ENCODE results near the gene AIMP2.
"Not testable (repeated sequence)": the region's sequence is repeated elsewhere in the genome, so short reads cannot be mapped to it uniquely, and the experiment has no call there.

Gene AIMP2

GRCh38 chr7:6026011-6026819 is 17.1 kb downstream of the AIMP2 start:
- DNase-seq (ENCODE audit: low read depth), result peak; percentile 16

DNA sequence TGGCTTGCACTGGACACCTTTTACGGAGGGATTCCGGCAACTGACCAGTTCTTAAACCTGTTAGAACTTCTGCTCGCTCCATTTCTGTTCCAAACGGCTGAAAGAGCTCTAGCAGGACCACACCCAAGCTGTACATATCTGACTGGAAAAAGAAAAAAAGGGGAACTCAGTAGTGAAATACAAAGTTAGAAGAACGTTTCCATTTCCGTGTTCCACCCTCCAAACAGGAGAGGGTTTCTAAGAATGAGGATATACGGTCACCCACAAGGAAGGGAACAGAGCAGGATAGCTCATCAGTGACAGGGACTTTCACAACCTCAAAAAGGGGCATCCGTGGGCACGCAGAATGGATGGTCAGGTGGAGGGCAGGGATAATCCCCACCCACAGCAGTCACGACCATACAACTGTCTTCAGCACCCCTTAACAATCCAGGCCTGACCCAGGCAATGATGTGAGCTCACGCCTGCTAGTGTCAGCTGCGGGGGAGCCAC is 17.8 kb downstream of the AIMP2 start:
- DNase-seq (ENCODE audit: low read depth), result no peak

- DNase-seq (ENCODE audit: low read depth), result no peak
Measured at GRCh38 chr7:6027806-6028365, 18.8 kb downstream of the AIMP2 start.

- no peak for DNase-seq (ENCODE audit: low read depth)
Measured at GRCh38 chr7:6028563-6028962, 19.5 kb downstream of the AIMP2 start.

GRCh38 chr7:6030988-6031387 is 21.9 kb downstream of the AIMP2 start, which contains the start of gene ANKRD61:
Gene ANKRD61 (plus strand): TSS chr7:6031376. CDS start chr7:6031376, 0 bp downstream.
- DNase-seq (ENCODE audit: low read depth), result no peak

GRCh38 chr7:6031567-6031966 is 22.5 kb downstream of the AIMP2 start:
- no peak for DNase-seq (ENCODE audit: low read depth)

DNA sequence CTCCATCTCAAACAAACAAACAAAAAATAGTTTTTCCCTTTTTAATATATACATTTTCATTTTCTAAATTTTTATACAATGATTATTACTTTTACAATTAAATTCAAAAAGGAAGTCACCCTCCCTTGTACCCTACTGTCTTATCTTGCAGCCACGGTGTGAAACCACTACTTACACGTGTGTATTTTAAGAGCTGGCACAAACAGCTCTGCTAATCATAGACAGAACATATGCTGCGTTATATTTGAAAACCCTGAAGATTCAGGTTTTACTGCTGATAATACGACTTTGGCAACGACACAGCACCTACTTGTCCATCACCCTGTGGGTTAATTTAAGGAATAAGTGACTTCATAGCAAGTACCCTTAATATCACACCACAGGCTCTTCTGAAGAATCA is 23.1 kb downstream of the AIMP2 start:
- DNase-seq (ENCODE audit: low read depth), result no peak

- no peak for DNase-seq (ENCODE audit: low read depth)
Measured at GRCh38 chr7:6032641-6033040, 23.6 kb downstream of the AIMP2 start.

DNA sequence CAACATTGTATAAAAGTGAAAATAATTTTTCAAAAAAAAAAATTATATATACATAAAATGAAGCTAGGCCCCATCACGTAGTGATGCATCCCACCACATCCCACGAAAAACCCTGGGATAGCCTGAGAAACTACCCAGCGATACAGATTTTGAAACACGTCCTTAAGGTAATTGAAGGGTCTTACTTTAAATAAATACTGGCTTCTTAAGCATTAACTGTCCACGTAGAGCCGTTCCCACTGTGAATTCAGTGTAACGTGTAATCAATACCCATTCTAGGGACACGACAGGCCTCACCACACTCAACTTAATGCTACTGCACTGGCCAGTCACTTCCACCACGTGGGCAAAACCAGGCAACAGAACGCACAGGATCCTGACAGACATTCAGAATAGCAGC is 26.1 kb downstream of the AIMP2 start:
- DNase-seq (ENCODE audit: low read depth), result no peak

DNA sequence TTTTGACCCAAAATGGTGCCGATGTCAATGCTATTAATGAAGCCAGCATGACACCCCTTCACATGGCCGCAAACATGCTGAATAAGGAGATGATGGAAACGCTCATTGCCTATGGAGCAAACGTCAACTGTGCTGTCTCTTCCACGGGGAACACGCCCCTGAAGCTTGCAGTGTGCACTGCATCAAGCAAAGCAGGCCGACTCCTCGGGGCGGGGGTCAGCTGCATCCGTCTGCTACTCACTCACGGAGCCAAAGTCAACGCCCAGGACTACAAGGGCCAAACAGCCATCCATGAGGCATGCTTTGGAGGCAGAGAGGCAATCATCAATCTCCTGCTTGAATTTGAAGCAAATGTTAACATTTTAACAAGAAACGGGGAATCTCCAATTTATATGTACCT is 26.6 kb downstream of the AIMP2 start:
- no peak for DNase-seq (ENCODE audit: low read depth)

DNA sequence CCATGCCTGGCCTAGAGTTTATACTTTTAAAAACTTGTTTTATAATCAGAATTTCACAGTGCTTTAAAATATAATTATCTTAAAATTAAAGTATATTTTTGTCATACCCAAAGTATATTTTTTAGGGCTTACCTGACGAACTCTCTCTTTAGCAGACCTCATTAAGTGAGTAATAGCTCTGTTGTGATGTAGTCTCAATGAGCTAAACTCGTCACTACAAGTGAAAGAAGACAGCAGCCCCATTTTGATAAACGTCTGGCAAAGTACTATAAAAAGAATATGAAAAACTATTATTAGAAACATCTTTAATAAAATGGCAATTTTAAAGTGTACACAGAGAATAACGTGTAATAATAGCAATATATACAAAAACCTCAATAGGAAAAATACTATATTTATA is 40.7 kb downstream of the AIMP2 start:
- no peak for DNase-seq (ENCODE audit: low read depth)

- not testable (repeated sequence) for DNase-seq (ENCODE audit: low read depth)
Measured at GRCh38 chr7:6051185-6051584, 42.1 kb downstream of the AIMP2 start.

- no peak for DNase-seq (ENCODE audit: low read depth)
Measured at GRCh38 chr7:6056616-6057015, 47.5 kb downstream of the AIMP2 start.

DNA sequence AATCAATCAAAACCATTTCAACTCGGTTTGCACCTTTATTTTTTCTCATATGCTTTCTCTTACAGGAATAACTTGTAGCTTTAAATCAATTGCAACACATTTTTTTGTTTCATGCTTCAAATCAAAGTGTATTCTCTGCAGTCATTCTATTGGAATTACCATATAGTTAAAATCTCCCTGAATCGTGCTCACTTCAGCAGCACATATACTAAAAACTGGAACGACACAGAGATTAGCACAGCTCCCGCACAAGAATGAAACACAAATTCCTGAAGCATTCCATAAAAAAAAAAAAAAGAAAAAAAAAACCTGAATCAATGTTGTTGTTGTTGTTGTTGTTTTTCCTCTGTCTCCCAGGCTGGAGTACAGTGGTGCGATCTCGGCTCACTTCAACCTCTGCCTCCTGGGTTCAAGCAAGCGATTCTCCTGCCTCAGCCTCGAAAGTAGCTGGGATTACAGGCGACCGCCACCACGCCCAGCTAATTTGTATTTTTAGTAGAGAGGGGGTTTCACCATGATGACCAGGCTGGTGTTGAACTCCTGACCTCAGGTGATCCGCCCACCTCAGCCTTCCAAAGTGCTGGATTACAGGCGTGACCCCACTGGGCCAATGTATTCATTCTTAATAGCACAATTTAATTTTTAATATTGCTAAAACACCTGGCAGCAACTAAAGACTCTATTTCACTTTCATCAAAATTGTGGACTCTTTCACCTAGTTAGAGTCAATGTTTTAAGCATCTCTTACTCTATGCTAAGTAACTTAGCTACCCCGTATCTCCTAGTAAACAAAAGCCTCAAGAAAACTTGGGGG is 48.5 kb downstream of the AIMP2 start:
- DNase-seq (ENCODE audit: low read depth), result no peak

- not testable (repeated sequence) for DNase-seq (ENCODE audit: low read depth)
Measured at GRCh38 chr7:6059941-6060340, 50.9 kb downstream of the AIMP2 start.

DNA sequence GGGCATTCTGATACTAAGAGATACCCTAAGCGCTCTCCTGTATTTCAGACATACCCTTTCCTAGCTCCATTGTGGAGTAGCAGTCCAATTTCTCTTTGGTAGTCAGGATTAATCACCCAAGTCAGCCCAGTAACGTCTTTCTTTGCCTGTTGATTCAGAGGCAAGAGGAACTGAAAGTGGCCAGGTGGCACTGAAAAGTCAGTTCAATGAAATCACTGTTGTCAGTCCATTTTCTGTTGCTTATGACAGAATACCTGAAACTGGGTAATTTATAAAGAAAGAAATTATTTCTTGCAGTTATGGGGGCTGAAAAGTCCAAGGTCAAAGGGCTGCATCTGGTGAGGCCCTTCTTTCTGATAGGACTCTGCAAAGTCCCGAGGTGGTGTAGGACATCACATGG is 62.3 kb downstream of the AIMP2 start:
- no peak for DNase-seq (ENCODE audit: low read depth)

Measured in fibroblast of the conjunctiva (primary cell).